Measurements from ENCODE around the gene ADAM12. TPM values are rescaled to one million over a fixed set of nuclear protein-coding genes. Genes with fewer than 3 reads are reported as not detected.

ADAM12 gene
- total and polyA plus RNA-seq, 2 experiments from 2014 or later = 0.13 to 0.87 TPM

- ATAC-seq (no peak; the same call in 2 of the 3 replicates), DNase-seq (ENCODE audit: low spot score) (no peak)
- no peaks in the 10 kb centered on the region for H3K79me2 ChIP-seq (replicated peaks; ENCODE audit: insufficient read depth)
- H3K27me3 Mint-ChIP-seq (ENCODE audit: insufficient read depth, low read depth, poor library complexity) = peaks cover 6% of the 10 kb centered on the region
- H3K27me3 ChIP-seq (ENCODE audit: insufficient read depth) = no peaks in the 10 kb centered on the region
- no peaks in the 10 kb centered on the region for H3K36me3 ChIP-seq (ENCODE audit: insufficient read depth)
- H3K9me2 ChIP-seq (ENCODE audit: insufficient read depth) = no peaks in the 10 kb centered on the region
- no peak overlapping the region for H3K27ac Mint-ChIP-seq
- no peak overlapping the region for H2AFZ ChIP-seq
- no peak overlapping the region for H3K4me3 ChIP-seq
- no peak overlapping the region for H3K4me3 Mint-ChIP-seq
- no peaks in the 10 kb centered on the region for H3K9me3 Mint-ChIP-seq
- H3K4me1 Mint-ChIP-seq = peaks cover 5% of the 10 kb centered on the region
- H3K27ac ChIP-seq (ENCODE audit: low read depth) = no peak overlapping the region
- no peaks in the 10 kb centered on the region for H3K4me1 ChIP-seq (ENCODE audit: insufficient read depth)
- H3K36me3 Mint-ChIP-seq (ENCODE audit: low read depth) = no peaks in the 10 kb centered on the region
- TF ChIP-seq REST (IDR thresholded peaks at IDR 0.05; ENCODE audit: unreplicated experiment) (no peak), STAT1 (IDR thresholded peaks at IDR 0.05; ENCODE audit: unreplicated experiment) (no peak), EZH2 (IDR thresholded peaks at IDR 0.05; ENCODE audit: low read depth, unreplicated experiment) (no peak), JUNB (IDR thresholded peaks at IDR 0.05; ENCODE audit: unreplicated experiment) (no peak), ZNF462 (CRISPR knock-in tag; IDR thresholded peaks at IDR 0.05) (no peak), CTCF (conservative IDR thresholded peaks at IDR 0.05; ENCODE audit: low read depth in 2 of 2) (no peak), POLR2AphosphoS5 (IDR thresholded peaks at IDR 0.05; ENCODE audit: low read depth) (no peak), EZH2phosphoT487 (IDR thresholded peaks at IDR 0.05; ENCODE audit: unreplicated experiment) (no peak), ETS1 (IDR thresholded peaks at IDR 0.05) (no peak), CREB1 (CRISPR knock-in tag; IDR thresholded peaks at IDR 0.05; ENCODE audit: low read depth) (no peak), ZNF331 (CRISPR knock-in tag; IDR thresholded peaks at IDR 0.05; ENCODE audit: low read depth) (no peak), NANOG (IDR thresholded peaks at IDR 0.05; ENCODE audit: borderline replicate concordance) (no peak), ZNF114 (CRISPR knock-in tag; IDR thresholded peaks at IDR 0.05) (no peak)
- H4K20me1 ChIP-seq (replicated peaks; ENCODE audit: insufficient read depth) = no peaks in the 10 kb centered on the region
- no peak overlapping the region for H3K4me2 ChIP-seq
- no peaks in the 10 kb centered on the region for H3F3A ChIP-seq (replicated peaks; ENCODE audit: low read depth)
Measured at GRCh38 chr10:126405239-126405775, 17.0 kb upstream of the ADAM12 start.
